Suprapubic skin (tissue), 4 donors: Measurements from ENCODE around the gene CFL1. TPM values are rescaled to one million over a fixed set of nuclear protein-coding genes. Genes with fewer than 3 reads are reported as not detected.
"Not testable (repeated sequence)": the region's sequence is repeated elsewhere in the genome, so short reads cannot be mapped to it uniquely, and the experiment has no call there.

Experiments used
- DNase-seq, 2 donors: peaks; one replicate each; pipeline ENCODE4 v3.0.0-alpha.2; 2019; ENCODE audit warnings: low spot score in 2 of 2
- H3K27ac ChIP-seq: fragments of 200-600 bp; sonication (generic); one replicate; pipeline ENCODE4 v1.5.1; 2019
- H3K27me3 ChIP-seq: fragments of 200-600 bp; sonication (generic); one replicate; pipeline ENCODE4 v1.5.1; 2019
- H3K36me3 ChIP-seq: fragments of 200-600 bp; sonication (generic); one replicate; pipeline ENCODE4 v1.5.1; 2019
- H3K4me1 ChIP-seq: fragments of 200-600 bp; sonication (generic); one replicate; pipeline ENCODE4 v1.5.1; 2019
- H3K4me3 ChIP-seq: fragments of 200-600 bp; sonication (generic); one replicate; pipeline ENCODE4 v1.5.1; 2019; ENCODE audit warnings: mild to moderate bottlenecking
- H3K9me3 ChIP-seq: fragments of 200-600 bp; sonication (generic); one replicate; pipeline ENCODE4 v1.5.1; 2019
- EP300 ChIP-seq: sonication (generic); formaldehyde crosslinking; IDR thresholded peaks from one replicate; pipeline ENCODE4 v1.6.1; 2017; ENCODE audit warnings: antibody characterized with exemption
- POLR2A ChIP-seq, 2 donors: fragments of 450-650 bp; IDR thresholded peaks; one replicate each; pipeline ENCODE4 v1.6.1; 2017; ENCODE audit warnings: antibody characterized with exemption in 2 of 2, mild to moderate bottlenecking in 2 of 2, moderate library complexity in 2 of 2
- POLR2AphosphoS5 ChIP-seq, 3 donors: sonication (generic); formaldehyde crosslinking; IDR thresholded peaks; one replicate each; pipeline ENCODE4 v1.6.1; 2017; ENCODE audit warnings: antibody characterized with exemption in 3 of 3
- WGBS: methylation state at CpG from one replicate; pipeline ENCODE4 v1.1.5; 2018; 5-methylcytosine and 5-hydroxymethylcytosine counted together
- total RNA-seq, 4 donors: library from RNA; depleted of rRNA; stranded (reverse); fragments of >200 nt; gene quantifications; one replicate each; pipeline ENCODE4 v1.1.0, GENCODE V29; 2016
- TF ChIP-seq, protein P1 (sequence below), 2 donors: fragments of 200-600 bp in 1 of 2; fragments of 450-650 bp in 1 of 2; sonication (generic) in 1 of 2; IDR thresholded peaks; one replicate each; pipeline ENCODE4 v1.5.1; 2016 to 2019; ENCODE audit warnings: antibody characterized with exemption in 2 of 2, mild to moderate bottlenecking in 1 of 2, moderate library complexity in 1 of 2

Gene CFL1
- total RNA-seq, 4 donors from 2014 or later = 331 to 608 (median 584) TPM

DNA sequence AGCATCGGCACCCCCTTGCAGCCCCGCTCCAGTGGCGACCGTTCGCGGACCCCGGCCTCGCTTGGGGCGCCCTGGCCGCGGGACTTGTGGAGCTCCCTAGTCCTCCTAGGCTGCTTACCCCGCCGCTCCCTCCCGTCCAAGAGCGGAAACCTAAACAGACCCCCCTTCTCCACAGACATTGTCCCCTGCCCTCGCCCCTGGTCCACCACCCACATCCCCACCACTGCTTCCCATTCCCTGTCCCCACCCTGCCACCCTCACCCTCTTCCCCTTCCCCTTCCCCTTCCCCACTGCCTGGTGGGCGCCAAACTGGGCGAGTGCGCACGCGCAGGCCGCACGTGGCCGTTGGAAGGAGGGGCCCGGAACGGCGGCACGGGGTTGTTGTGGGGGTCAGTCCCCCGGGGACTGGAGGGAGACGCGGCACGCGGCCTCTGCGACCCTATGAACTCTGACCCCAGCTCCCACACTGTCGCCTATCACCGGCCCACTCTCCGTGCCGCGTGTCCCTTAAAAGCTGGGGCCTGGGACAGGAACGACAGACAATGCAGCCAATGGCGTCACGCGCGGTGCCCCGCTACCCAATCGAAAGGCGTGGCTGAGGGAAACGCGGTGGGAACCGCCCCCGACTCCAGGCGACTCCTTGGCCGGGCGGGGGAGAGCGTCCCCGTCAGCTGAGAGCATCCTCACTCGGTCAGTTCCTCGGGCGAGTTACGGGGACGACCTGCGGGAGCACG lies 24.5 kb downstream of the CFL1 start, which contains the start of gene SNX32:
Gene SNX32 (plus strand): TSS at position 667 of the 734 bp plus-strand sequence. CDS start 103 bp downstream, outside the sequence.
- Histone ChIP-seq H3K27me3 (no peaks in the 10 kb centered on the region), H3K4me1 (peaks cover 19% of the 10 kb centered on the region), H3K27ac (no peak within 1 kb of the TSS), H3K36me3 (no peaks in the 10 kb centered on the region), H3K9me3 (no peaks in the 10 kb centered on the region), H3K4me3 (peak within 1 kb of the TSS; percentile 68)
- 2% methylated on average over 22 of the region's 63 CpGs for WGBS
- peak; percentile 96 to 98 for DNase-seq
- TF ChIP-seq EP300 (no peak), POLR2A (IDR thresholded peaks at IDR 0.05) (no peak), POLR2AphosphoS5 (IDR thresholded peaks at IDR 0.05) (no peak)
- TF ChIP-seq, protein P1, sequence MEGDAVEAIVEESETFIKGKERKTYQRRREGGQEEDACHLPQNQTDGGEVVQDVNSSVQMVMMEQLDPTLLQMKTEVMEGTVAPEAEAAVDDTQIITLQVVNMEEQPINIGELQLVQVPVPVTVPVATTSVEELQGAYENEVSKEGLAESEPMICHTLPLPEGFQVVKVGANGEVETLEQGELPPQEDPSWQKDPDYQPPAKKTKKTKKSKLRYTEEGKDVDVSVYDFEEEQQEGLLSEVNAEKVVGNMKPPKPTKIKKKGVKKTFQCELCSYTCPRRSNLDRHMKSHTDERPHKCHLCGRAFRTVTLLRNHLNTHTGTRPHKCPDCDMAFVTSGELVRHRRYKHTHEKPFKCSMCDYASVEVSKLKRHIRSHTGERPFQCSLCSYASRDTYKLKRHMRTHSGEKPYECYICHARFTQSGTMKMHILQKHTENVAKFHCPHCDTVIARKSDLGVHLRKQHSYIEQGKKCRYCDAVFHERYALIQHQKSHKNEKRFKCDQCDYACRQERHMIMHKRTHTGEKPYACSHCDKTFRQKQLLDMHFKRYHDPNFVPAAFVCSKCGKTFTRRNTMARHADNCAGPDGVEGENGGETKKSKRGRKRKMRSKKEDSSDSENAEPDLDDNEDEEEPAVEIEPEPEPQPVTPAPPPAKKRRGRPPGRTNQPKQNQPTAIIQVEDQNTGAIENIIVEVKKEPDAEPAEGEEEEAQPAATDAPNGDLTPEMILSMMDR (IDR thresholded peaks at IDR 0.05) = no peak

DNA sequence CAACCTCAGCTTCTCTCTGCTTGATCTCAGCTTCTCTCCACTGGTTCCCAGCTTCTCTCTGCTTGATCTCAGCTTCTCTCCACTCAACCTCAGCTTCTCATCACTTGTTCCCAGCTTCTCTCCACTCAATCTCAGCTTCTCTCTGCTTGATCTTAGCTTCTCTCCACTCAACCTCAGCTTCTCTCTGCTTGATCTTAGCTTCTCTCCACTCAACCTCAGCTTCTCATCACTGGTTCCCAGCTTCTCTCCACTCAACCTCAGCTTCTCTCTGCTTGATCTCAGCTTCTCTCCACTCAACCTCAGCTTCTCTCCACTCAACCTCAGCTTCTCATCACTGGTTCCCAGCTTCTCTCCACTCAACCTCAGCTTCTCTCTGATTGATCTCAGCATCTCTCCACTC lies 25.7 kb downstream of the CFL1 start:
- peaks cover 19% of the 10 kb centered on the region for H3K4me1 ChIP-seq
- not testable (repeated sequence) for H3K27ac ChIP-seq, H3K36me3 ChIP-seq, H3K27me3 ChIP-seq, H3K9me3 ChIP-seq, H3K4me3 ChIP-seq, DNase-seq

DNA sequence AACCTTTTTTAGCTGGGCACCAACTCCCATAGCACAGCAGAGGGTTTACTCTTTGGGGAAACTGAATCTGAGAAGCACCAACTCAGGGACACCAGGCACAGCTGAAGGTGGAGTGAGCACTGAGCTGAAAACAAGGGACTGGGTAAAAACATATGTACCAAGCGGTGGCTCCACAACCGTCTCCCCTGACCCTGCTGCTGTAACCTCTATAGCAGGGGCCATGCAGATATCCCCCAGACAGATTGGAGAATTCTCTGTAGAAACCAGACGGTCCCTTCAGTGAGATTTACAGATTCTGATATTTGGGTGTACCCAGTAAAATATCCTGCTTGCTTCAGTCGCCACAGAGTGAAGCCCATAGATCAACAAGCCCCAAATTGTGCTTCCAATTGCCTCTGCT lies 28.5 kb downstream of the CFL1 start:
- peak in 1 of 2 donors; percentile 18 for DNase-seq
- WGBS = 64% methylated on average over 4 of the region's 4 CpGs
- no peaks in the 10 kb centered on the region for H3K36me3 ChIP-seq
- no peak overlapping the region for H3K4me3 ChIP-seq
- TF ChIP-seq EP300 = no peak
- TF ChIP-seq POLR2A (IDR thresholded peaks at IDR 0.05) = no peak
- no peak for TF ChIP-seq POLR2AphosphoS5 (IDR thresholded peaks at IDR 0.05)
- TF ChIP-seq, protein P1 (IDR thresholded peaks at IDR 0.05) = no peak
- peaks cover 15% of the 10 kb centered on the region for H3K4me1 ChIP-seq
- no peak overlapping the region for H3K27ac ChIP-seq
- no peaks in the 10 kb centered on the region for H3K27me3 ChIP-seq
- no peaks in the 10 kb centered on the region for H3K9me3 ChIP-seq

DNA sequence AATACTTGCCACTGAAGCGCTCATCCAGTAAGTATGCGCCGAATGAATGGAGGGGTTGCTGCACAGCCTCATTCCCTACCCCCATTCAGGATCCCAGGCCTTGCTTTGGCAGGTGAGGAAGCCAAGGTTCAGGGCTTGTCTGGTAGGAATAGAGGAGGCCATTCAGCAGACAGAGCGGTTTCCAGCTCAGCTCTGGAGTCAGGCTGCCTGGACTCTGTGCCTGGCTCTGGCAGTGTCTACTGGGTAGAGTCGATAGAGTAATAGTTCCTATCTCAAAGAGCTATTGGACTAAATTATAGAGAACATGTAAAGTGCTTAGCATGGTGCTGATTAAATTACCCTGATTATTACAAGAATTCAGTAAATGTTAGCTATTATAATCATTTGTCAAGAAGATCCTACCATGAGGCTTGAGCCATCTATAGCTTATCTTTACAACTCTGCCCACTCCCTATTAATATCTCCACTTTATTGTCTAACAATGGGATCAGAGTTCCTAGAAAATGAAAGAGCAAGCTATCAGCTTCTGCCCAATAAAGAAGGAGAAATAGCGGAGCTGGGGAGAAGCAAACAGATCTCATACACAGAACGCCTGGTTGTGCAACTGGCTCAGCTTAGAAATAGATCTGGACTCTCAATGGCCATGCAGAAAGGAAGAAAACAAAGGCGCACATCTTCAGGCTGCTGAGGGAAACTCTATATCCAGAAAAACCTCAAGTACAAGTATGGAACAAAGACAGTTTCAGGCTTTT lies 30.8 kb downstream of the CFL1 start:
- H3K9me3 ChIP-seq = no peaks in the 10 kb centered on the region
- DNase-seq = peak in 1 of 2 donors; percentile 26
- no peak overlapping the region for H3K27ac ChIP-seq
- TF ChIP-seq EP300 (no peak), POLR2AphosphoS5 (IDR thresholded peaks at IDR 0.05) (no peak), POLR2A (IDR thresholded peaks at IDR 0.05) (no peak)
- TF ChIP-seq, protein P1 (IDR thresholded peaks at IDR 0.05) = no peak
- no peaks in the 10 kb centered on the region for H3K4me1 ChIP-seq
- H3K4me3 ChIP-seq = no peak overlapping the region
- no peaks in the 10 kb centered on the region for H3K36me3 ChIP-seq
- no peaks in the 10 kb centered on the region for H3K27me3 ChIP-seq
- WGBS = 89% methylated on average over 8 of the region's 8 CpGs

DNA sequence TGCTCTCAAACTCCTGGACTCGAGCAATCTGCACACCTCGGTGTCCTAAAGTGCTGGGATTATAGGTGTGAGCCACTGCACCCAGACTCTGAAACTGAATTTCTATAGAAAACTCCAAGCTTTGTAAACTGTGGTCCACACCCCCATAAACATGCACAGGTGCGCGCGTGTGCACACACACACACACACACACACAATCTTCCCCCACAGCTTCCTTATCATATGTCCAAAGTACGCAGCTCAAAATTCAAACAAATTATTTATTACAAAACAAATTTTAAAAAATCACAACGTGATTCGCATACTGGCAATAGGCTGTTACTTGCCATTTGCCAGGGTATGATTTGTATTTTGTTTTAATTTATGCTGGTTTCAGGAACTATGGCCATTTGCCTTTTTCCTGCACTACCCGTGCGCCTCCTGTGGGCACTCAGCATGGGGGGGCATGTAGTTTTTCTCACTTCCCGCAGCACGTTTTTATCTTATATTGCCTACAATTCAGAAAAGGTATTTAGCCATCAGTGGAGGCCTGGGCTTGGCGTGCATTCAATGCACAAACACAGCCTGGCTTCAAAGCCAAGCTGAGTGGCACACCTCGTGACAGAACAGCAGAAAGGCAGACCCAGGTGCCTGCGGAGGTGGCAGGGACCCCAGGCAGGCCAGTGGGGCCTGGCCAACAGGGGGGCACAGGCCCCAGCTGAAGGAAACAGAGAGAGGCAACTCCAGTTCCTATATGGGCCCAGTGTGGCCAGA lies 35.0 kb downstream of the CFL1 start:
- no peaks in the 10 kb centered on the region for H3K9me3 ChIP-seq
- H3K4me1 ChIP-seq = no peaks in the 10 kb centered on the region
- DNase-seq = no peak
- no peaks in the 10 kb centered on the region for H3K36me3 ChIP-seq
- H3K27ac ChIP-seq = no peak overlapping the region
- WGBS = 79% methylated on average over 15 of the region's 15 CpGs
- H3K4me3 ChIP-seq = no peak overlapping the region
- no peak for TF ChIP-seq POLR2A (IDR thresholded peaks at IDR 0.05)
- TF ChIP-seq, protein P1 (IDR thresholded peaks at IDR 0.05) = no peak
- no peak for TF ChIP-seq EP300
- no peak for TF ChIP-seq POLR2AphosphoS5 (IDR thresholded peaks at IDR 0.05)
- no peaks in the 10 kb centered on the region for H3K27me3 ChIP-seq
